HG03378 (cell line): Measurements from ENCODE around the gene CCDC85C.

Experiments
- ATAC-seq: cut with Tn5 transposase; IDR thresholded peaks from one replicate; pipeline ENCODE4 v1.9.1; 2021; ENCODE audit warnings: mild to moderate bottlenecking, moderate library complexity; ENCODE audit not compliant: unreplicated experiment

Gene CCDC85C

GRCh38 chr14:99590746-99591555 lies 13.1 kb downstream of the CCDC85C start:
- ATAC-seq: no peak

DNA sequence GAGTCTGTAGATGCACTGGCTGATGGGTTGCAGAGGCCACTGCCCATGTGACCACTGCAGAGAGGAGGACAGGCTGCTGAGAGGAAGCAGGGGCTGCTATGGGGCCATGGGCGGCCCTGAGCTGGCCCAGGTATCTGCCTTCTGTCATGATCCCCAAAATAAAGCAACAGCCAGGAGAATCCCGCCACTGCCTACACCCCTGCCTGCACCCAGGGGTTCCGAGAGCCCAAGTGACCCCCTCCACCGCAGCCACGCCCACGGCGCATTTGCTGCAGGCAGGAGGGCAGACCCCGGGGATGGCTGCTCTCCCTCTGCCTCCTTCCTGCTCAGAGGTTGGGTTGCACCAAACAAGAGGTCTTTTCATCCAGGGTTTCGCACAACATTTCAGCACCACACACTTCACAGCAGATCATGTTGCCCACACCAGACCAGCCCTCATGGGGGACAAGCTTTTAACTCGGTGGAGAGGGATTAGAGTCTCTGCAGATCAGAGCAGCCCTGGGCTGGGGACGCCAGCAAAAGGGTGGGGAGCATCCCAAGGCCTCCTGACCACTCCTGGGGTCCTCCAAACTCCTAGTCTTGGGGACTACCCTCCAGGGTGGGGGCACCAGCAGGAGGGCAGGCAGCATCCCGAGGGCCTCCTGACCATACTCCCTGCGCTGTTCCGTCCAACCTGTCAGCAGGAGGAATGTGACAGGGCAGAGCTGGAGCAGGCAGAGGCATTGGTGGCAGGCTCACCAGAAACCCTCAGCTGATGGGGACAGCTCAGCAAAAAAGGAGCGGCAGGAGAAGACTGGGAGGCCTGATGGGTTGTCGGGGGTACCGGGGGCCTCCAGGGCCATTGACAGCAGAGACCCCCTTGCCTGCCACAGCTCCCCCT lies 14.1 kb downstream of the CCDC85C start:
- ATAC-seq: no peak

DNA sequence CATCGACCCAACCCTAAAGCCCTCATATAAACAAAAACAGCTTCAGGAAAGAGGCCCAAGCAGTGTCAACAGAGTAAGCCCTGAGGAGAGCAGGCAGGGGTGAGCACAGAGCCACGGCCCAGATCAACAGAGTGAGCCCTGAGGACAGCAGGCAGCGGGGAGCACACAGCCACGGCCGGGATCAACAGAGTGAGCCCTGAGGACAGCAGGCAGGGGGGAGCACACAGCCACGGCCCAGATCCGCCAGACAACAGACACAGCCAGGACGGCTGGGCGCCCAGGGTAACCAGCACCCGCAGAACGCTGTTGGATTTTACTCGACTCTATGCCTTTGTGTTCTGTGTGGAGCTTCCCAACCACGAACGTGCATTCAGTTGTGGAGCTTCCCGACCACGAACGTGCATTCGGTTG lies 15.0 kb downstream of the CCDC85C start:
- ATAC-seq: no peak

DNA sequence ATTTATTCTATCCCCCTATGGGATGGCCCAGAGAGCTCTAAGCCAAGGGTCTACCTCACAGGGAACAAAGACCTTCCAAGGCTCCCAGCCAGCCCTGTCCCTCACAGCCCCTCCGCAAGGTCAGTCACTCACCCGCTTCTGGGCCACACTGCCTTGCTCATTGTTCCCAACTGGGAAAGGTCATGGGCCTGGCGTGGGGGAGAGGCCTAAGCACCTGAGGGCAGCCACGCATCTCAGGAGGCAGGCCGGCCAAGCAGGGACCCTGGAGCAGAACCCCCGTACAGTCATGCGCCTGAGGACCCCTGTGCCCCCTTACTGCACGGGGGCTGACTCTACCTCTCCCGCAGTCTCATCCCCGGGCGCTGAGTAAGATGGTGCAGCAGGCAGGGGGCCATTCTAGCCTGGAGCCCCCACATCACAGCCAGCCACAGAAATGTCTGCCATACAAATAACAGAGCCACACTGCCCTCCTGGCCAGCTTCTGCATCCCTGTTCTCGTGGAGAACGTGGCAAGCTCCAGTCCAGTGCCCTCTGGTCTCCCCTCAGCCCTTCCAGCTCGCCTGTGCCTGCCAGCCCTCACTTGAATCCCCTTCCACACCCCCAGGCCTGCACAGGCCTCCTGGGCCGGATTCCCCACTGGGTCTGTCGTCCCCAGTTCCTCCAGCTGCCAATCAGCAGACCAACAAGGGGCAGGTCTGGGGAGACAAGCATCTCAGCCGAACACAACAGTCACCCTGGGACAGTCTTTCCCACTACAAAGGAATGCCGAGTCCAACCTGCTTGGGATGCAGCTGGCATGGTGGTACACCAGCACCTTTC lies 16.3 kb downstream of the CCDC85C start:
- no peak for ATAC-seq

DNA sequence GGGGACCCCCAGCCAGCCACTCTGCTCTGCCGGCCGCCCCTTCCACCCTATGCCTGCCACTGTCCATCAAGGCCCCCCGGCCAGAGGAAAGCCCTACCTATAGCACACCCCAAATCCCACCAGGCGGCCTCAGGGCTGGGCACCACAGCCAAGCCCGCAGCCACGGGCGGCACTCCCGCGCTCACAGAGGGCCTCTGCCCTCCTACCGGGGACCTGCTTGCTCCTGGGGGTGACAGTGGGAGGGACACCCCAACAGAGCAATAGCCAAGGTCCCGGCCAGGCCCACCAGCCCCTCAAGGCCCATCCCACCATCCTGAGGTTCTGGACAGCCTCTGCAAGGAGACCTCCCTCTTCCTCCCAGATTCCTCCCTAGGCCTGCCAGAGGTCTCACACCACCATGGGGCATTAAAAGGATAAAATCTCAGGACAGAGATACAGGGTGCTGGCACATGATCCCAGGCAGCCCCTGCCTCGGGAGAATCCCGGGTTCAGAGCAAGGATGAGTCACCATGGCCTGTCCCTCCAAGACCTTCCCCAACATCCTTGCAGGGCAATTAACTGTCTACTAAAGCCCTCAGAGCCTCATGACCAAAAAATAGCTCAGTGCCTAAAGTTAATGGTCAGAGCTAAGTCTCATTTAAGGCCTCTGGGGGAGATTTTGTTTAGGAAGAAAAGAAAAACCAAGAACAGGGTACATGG lies 17.1 kb downstream of the CCDC85C start:
- no peak for ATAC-seq

DNA sequence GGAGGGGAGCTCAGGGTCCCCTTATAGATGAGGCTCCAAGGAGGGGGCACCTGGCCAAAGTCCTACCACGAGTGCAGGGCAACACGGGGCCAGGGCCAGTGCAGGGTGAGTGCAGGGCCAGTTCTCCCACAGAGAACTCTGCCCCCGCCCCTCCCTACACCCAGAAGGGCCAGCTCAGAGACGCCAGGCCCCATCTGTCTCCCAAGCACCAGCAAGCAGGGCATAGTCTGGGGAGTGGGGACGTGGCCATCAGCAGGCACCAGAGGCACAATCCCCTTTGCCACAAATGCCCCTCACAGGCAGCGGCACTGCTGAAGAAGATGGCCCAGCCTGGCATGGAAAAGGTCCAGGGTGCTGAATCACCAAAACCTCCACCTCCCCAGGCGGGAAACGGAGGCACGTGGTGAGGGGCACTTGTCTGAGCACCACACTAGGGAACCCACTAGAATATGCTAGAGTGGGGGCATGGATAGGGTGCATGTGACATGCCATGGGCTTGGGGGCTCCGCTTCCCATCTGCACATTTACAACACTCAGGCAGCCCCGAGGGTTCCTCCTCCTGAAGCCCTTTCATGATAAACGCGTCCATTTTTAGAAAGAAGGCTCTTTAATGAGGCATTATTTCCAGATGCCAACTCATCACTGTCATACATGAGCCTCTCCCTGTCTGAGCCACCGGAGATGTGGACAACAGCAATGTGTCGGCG lies 17.8 kb downstream of the CCDC85C start:
- no peak for ATAC-seq

- ATAC-seq: no peak
Observed at GRCh38 chr14:99584823-99585222, 19.2 kb downstream of the CCDC85C start.

DNA sequence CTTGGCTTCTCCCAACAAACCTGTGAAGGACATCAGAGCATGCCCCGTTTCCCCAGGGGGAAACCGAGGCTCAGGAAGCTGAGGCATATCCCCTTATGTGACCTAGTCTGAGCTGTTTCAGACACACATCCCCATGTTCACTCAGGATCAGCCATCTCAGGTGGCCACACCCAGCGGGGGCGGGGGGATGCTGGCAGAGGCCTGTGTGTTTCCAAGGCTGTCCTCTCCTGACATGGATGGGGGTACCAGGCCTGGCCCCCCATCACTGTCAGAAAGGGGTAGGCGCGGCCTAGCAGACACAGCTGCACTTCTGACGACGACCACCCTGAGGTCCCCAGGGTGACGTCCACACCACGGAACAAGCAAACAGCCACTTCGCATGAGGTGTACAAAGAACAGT lies 22.1 kb downstream of the CCDC85C start:
- no peak for ATAC-seq

GRCh38 chr14:99581374-99581773 lies 22.6 kb downstream of the CCDC85C start:
- no peak for ATAC-seq

DNA sequence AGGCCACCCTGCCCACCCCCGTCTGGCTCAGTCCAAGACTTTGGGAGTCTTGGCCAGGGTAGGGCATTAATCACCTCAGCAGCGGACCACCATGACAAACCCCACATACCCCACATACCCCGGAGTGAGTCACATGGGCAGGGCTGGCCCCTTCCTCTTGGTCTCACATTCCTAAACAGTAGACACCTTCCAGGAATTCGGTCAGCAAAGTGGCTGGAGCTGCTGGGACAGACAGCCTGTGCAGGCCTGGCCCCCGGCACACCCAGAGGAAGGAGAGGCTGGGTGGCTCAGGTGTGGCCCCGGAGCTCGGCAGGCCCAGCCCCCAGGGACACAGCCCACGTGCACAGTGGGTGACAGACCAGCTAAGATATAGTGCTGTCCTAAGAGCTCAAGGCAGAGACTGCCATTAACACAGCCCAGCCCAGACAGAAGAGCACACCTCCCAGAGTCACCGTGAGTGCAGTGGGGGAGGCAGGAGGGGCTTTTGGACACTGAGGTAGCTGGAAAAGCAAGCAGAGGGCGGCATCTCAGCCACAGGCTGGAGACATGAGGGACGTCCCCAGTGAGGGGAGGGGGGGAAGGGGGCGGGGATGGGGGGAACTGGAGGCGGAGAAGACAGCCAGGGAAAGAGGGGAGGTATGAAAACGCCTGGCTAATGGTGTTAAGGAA lies 24.0 kb downstream of the CCDC85C start:
- no peak for ATAC-seq

- no peak for ATAC-seq
Observed at GRCh38 chr14:99579120-99579836, 24.7 kb downstream of the CCDC85C start.

DNA sequence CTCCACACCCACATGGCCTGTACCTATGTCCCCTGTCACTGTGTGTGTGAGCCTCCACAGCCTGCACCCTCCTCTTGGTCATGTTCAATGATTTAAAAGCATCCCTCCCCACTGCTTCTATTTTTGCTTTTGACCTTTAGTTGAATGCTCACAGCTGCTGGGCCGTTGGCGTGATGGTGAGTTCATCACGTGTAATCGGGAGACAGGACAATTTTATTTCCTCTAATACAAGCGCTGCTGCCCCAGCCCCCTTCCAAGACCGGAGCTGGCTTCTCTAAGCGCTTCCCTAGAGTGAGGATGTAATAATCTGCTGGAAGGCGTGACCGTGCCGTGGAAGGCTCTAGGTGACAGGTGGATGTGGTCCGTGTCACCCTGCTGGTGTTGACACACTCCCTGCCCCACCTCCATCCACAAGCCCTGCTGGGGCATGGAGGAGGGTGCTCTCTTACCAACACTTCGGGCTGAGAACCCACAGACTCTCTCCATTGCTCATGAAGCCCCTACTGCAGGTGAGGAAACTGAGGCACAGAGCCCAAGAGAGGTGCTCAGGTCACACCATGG lies 25.4 kb downstream of the CCDC85C start:
- no peak for ATAC-seq

DNA sequence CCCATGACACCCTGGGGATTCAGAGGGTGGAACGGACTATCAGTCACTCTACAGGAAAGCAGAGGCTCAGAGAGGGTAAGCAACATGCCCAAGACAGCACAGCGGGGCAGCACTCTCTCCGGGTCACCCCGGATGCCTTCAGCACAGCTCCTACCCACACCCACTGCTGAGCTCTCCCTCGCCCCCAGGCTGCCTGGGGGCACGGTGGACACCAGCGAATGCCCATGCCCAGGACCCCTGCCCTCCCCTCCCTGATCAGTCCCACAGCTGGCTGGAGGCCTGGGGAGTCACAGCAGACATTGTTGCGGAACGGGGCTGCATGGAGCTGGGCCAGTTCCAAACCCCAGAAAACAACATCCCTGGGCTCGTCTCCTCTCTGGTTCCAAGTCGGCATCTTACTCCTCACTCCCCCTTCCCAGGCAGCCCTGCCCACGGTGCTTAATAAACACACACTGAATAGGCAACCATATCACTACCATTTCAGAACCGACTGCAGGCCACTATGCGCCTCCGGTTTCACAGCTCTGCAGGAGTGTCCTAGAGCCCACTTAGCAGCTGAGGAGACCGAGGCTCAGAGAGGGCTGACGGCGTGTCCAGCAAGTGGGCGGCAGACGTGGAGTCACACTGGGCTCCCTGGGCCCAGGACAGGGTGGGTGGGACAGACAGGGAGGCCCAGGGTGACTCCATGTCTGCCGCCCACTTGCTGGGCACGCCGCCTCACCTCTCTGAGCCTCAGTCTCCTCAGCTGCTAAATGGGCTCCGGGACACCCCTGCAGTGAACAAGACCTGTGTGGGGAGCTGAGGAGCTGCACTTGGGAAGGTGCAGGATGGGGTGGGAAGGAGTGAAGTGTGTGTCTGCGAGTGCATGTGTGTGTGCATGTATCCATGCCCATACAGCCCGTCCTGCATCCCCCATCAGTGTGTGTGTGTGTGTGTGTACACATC lies 27.0 kb downstream of the CCDC85C start:
- ATAC-seq: no peak

GRCh38 chr14:99576304-99576703 lies 27.7 kb downstream of the CCDC85C start:
- no peak for ATAC-seq

DNA sequence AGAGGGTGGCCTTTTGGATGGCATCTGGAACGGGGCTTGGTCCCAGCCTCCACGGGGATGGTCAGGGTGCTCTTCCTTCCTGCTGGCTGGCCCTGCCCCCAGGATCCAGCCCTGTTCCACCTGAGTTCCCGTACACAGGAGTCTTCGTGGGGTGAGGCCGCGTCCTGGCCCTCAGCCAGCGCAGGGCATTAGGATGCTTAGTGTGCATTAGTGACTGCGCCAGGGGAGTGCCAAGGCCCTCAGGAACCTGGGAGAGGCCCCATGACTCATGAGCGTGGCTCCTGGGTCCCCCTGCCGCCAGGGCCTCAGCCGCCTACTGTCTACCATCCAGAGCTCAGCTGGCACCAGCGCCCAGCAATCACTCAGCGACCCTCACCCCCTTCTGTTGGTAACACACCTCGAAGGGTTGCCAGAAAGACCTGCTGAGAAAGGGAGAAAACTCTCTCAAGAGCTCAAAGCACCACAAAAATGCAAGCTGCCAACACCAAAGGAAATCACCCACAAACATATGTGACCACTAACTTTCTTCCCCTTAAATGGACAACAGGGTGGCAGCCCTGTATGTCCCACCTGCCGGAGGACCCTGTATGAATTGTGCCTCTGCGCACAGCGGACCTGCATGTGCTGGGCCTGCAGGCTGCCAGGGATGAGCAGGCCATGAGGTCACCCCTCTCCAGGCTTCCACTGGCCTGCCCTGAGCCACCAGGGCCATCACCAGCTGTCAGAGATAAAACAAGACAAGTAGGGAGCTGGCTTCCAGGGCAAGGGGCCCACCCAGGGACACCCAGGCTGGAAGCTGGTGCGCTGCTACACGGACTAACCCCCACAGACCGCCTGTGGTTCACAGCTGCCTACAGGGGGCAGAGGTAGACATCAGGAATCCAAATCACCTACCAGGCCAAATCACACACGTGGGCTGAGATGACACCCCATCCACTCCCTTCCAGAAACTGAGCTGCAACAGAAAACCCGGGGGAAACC lies 28.7 kb downstream of the CCDC85C start:
- ATAC-seq: no peak
